ENCODE results near the gene SUN1.

The SUN1 gene

GRCh38 chr7:922334-923107, 90.2 kb downstream of the SUN1 start (continued):
- TF ChIP-seq ZNF624 (tag by site-specific recombination; IDR thresholded peaks at IDR 0.05) (no peak), ZNF362 (tag by site-specific recombination; IDR thresholded peaks at IDR 0.05) (no peak), ZNF692 (tag by site-specific recombination; IDR thresholded peaks at IDR 0.05) (no peak), ZNF529 (tag by site-specific recombination; IDR thresholded peaks at IDR 0.05; ENCODE audit: insufficient replicate concordance) (no peak), ZBTB8A (tag by site-specific recombination; IDR thresholded peaks at IDR 0.05) (no peak), SP3 (tag by site-specific recombination; IDR thresholded peaks at IDR 0.05) (no peak), ZNF391 (tag by site-specific recombination; IDR thresholded peaks at IDR 0.05; ENCODE audit: borderline replicate concordance, low read depth) (no peak), ZSCAN23 (tag by site-specific recombination; IDR thresholded peaks at IDR 0.05) (no peak)

DNA sequence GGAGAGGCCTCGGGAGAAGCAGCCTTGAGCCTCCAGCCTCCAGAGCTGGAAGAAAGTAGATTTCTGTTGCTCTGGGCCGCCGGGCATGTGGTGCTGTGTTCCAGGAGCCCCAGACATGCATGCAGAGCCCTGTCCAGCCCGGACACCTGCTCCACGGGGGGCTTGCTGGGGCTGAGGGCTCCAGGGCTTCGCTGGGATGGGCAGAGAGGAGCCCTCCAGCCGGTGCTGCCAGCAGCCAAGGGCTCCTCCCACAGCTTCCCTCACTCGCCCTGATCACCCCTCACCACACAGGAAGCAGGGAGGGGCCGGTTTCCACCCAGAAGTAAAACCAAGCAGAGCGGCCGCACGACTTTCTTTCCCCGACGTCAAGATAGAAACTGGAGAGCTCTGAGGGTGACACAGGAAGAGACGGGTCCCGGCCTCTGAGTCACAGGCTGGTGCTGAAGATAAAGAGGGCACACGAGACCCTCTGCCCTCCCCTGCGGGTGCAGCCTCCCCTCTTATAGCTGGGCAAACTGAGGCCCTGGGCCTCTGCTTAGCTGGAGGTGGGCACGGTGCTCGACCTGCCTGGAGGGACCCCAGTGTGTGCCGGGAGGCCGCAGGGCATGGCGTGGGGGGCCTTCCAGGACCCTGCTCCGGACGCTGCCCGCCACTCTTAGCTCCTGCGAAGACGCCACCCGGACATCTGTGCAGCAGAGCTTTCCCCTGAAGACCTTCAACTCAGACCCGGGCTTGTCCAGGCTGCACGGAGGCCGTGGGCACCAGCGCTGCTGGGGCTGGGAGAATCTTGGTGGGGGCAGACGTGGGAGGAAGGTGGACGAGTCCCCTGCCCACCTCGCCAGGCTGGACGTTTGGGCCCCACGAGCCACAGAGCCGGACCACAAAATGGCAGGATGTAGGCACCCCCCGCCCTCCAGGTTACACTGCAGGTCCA, 91.1 kb downstream of the SUN1 start:
- ChIA-PET POLR2A (no interaction called here), CTCF (interaction anchor here (0.7 to 0.9 kb wide), 2 partner anchors 16 to 117 kb away, joined by 3 read pairs; no protein-coding TSS in a partner anchor)
- Histone ChIP-seq H3K4me3 (ENCODE audit: low read depth, low read length) (no peak overlapping the region), H3K27ac (ENCODE audit: extremely low read depth, low read depth, low read length) (no peak overlapping the region), H3K36me3 (ENCODE audit: control insufficient read depth in 2 of 2, insufficient read depth in 1 of 2, low read length in 2 of 2) (no peaks in the 10 kb centered on the region), H3K4me1 (ENCODE audit: control insufficient read depth, insufficient read depth, low read length) (no peaks in the 10 kb centered on the region), H3K9me3 (ENCODE audit: control insufficient read depth, insufficient read depth, low read depth, low read length) (no peaks in the 10 kb centered on the region)
- TF ChIP-seq ZNF530 (tag by site-specific recombination; IDR thresholded peaks at IDR 0.05; ENCODE audit: low read depth) (no peak), SETDB1 (IDR thresholded peaks at IDR 0.05; ENCODE audit: insufficient read length, low read length) (no peak), ZNF155 (tag by site-specific recombination; IDR thresholded peaks at IDR 0.05) (no peak), ZNF138 (tag by site-specific recombination; IDR thresholded peaks at IDR 0.05; ENCODE audit: borderline replicate concordance) (no peak), ZNF146 (tag by site-specific recombination; IDR thresholded peaks at IDR 0.05) (no peak), ZNF549 (tag by site-specific recombination; IDR thresholded peaks at IDR 0.05) (no peak), ZBTB26 (tag by site-specific recombination; optimal IDR thresholded peaks at IDR 0.05) (no peak), GLI2 (tag by site-specific recombination; IDR thresholded peaks at IDR 0.05; ENCODE audit: borderline replicate concordance, low read depth) (no peak), ZSCAN23 (tag by site-specific recombination; IDR thresholded peaks at IDR 0.05) (no peak), SP7 (tag by site-specific recombination; IDR thresholded peaks at IDR 0.05) (no peak), ZNF776 (tag by site-specific recombination; IDR thresholded peaks at IDR 0.05; ENCODE audit: borderline replicate concordance) (no peak), ZNF654 (tag by site-specific recombination; IDR thresholded peaks at IDR 0.05; ENCODE audit: low read depth) (no peak), SALL2 (tag by site-specific recombination; IDR thresholded peaks at IDR 0.05; ENCODE audit: borderline replicate concordance) (no peak), ZNF211 (tag by site-specific recombination; IDR thresholded peaks at IDR 0.05; ENCODE audit: low read depth) (no peak), ZNF514 (tag by site-specific recombination; IDR thresholded peaks at IDR 0.05) (no peak), RBAK (tag by site-specific recombination; IDR thresholded peaks at IDR 0.05) (no peak)
- TF ChIP-seq, protein P1, sequence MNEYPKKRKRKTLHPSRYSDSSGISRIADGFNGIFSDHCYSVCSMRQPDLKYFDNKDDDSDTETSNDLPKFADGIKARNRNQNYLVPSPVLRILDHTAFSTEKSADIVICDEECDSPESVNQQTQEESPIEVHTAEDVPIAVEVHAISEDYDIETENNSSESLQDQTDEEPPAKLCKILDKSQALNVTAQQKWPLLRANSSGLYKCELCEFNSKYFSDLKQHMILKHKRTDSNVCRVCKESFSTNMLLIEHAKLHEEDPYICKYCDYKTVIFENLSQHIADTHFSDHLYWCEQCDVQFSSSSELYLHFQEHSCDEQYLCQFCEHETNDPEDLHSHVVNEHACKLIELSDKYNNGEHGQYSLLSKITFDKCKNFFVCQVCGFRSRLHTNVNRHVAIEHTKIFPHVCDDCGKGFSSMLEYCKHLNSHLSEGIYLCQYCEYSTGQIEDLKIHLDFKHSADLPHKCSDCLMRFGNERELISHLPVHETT (tag by site-specific recombination; IDR thresholded peaks at IDR 0.05): no peak
- TF ChIP-seq, protein P2, sequence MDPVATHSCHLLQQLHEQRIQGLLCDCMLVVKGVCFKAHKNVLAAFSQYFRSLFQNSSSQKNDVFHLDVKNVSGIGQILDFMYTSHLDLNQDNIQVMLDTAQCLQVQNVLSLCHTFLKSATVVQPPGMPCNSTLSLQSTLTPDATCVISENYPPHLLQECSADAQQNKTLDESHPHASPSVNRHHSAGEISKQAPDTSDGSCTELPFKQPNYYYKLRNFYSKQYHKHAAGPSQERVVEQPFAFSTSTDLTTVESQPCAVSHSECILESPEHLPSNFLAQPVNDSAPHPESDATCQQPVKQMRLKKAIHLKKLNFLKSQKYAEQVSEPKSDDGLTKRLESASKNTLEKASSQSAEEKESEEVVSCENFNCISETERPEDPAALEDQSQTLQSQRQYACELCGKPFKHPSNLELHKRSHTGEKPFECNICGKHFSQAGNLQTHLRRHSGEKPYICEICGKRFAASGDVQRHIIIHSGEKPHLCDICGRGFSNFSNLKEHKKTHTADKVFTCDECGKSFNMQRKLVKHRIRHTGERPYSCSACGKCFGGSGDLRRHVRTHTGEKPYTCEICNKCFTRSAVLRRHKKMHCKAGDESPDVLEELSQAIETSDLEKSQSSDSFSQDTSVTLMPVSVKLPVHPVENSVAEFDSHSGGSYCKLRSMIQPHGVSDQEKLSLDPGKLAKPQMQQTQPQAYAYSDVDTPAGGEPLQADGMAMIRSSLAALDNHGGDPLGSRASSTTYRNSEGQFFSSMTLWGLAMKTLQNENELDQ (tag by site-specific recombination; IDR thresholded peaks at IDR 0.05; ENCODE audit: low read depth): no peak
- TF ChIP-seq, protein P3, sequence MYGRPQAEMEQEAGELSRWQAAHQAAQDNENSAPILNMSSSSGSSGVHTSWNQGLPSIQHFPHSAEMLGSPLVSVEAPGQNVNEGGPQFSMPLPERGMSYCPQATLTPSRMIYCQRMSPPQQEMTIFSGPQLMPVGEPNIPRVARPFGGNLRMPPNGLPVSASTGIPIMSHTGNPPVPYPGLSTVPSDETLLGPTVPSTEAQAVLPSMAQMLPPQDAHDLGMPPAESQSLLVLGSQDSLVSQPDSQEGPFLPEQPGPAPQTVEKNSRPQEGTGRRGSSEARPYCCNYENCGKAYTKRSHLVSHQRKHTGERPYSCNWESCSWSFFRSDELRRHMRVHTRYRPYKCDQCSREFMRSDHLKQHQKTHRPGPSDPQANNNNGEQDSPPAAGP (tag by site-specific recombination; IDR thresholded peaks at IDR 0.05): no peak

Data from HEK293 (cell line).